HG03135 (cell line): Measurements from ENCODE around the gene CST5.
"Not testable (repeated sequence)": the region's sequence is repeated elsewhere in the genome, so short reads cannot be mapped to it uniquely, and the experiment has no call there.

Experiments
- ATAC-seq: cut with Tn5 transposase; IDR thresholded peaks from one replicate; pipeline ENCODE4 v1.9.1; 2021; ENCODE audit warnings: mild to moderate bottlenecking, moderate library complexity; ENCODE audit not compliant: unreplicated experiment

Gene CST5

GRCh38 chr20:23890867-23891266 lies 11.3 kb upstream of the CST5 start:
- ATAC-seq, result not testable (repeated sequence)

- peak; percentile 85 for ATAC-seq
Measured at GRCh38 chr20:23889775-23890187, 10.2 kb upstream of the CST5 start.

- ATAC-seq, result no peak
Measured at GRCh38 chr20:23887856-23888255, 8.3 kb upstream of the CST5 start.

- ATAC-seq, result no peak
Measured at GRCh38 chr20:23884771-23885162, 5.2 kb upstream of the CST5 start.

GRCh38 chr20:23884136-23884770 lies 4.7 kb upstream of the CST5 start:
- no peak for ATAC-seq

- ATAC-seq, result no peak
Measured at GRCh38 chr20:23881371-23881770, 1.8 kb upstream of the CST5 start.

- ATAC-seq, result no peak
Measured at GRCh38 chr20:23880417-23880816, 869 bp upstream of the CST5 start.

- no peak for ATAC-seq
Measured at GRCh38 chr20:23879811-23880374, 345 bp upstream of the CST5 start.

GRCh38 chr20:23878787-23879186 lies 761 bp downstream of the CST5 start:
- ATAC-seq, result no peak

- not testable (repeated sequence) for ATAC-seq
Measured at GRCh38 chr20:23878016-23878542, 1.5 kb downstream of the CST5 start.

- ATAC-seq, result no peak
Measured at GRCh38 chr20:23877524-23877923, 2.0 kb downstream of the CST5 start.

- no peak for ATAC-seq
Measured at GRCh38 chr20:23875606-23876237, 3.8 kb downstream of the CST5 start.

GRCh38 chr20:23874747-23875146 lies 4.8 kb downstream of the CST5 start:
- no peak for ATAC-seq

- no peak for ATAC-seq
Measured at GRCh38 chr20:23873370-23874015, 6.1 kb downstream of the CST5 start.

- no peak for ATAC-seq
Measured at GRCh38 chr20:23872065-23872464, 7.5 kb downstream of the CST5 start.

GRCh38 chr20:23870461-23870860 lies 9.1 kb downstream of the CST5 start:
- ATAC-seq, result no peak

- no peak for ATAC-seq
Measured at GRCh38 chr20:23869520-23869919, 10.0 kb downstream of the CST5 start.

- no peak for ATAC-seq
Measured at GRCh38 chr20:23868321-23868720, 11.2 kb downstream of the CST5 start.

GRCh38 chr20:23867152-23867776 lies 12.3 kb downstream of the CST5 start:
- no peak for ATAC-seq

- ATAC-seq, result not testable (repeated sequence)
Measured at GRCh38 chr20:23860771-23861170, 18.8 kb downstream of the CST5 start.

- no peak for ATAC-seq
Measured at GRCh38 chr20:23857962-23858595, 21.5 kb downstream of the CST5 start.
